SK-N-SH (cell line): ENCODE results near the gene GSTCD. TPM values are rescaled to one million over a fixed set of nuclear protein-coding genes. Genes with fewer than 3 reads are reported as not detected.

Experiments used
- CTCF ChIA-PET: fragments of 300-600, 350-600 bp; formaldehyde crosslinking; extraction: SDS; loops from one replicate; lab custom pipeline; 2021; lab: Yijun Ruan, JAX
- POLR2A ChIA-PET: fragments of 350-600 bp; sonication (Branson Sonifier 250); formaldehyde crosslinking; extraction: SDS; loops from one replicate; lab custom pipeline; 2020; ENCODE audit warnings: antibody characterized with exemption, inconsistent platforms; lab: Yijun Ruan, JAX
- DNase-seq: peaks from one replicate; pipeline ENCODE4 v3.0.0; 2012
- H2AFZ ChIP-seq: fragments of 200-600 bp; sonication (generic); 2 replicates; pipeline ENCODE4 v1.8.1; 2016; ENCODE audit warnings: antibody characterized with exemption, mild to moderate bottlenecking, low read depth
- H3F3A ChIP-seq: fragments of 200-600 bp; sonication (generic); replicated peaks from 2 replicates; pipeline ENCODE3; 2016; ENCODE audit warnings: antibody characterized with exemption, mild to moderate bottlenecking; ENCODE audit not compliant: insufficient read depth
- H3K27ac ChIP-seq, 2 experiments: fragments of 200-500 bp in 1 of 2; fragments of 200-600 bp in 1 of 2; sonication (Bioruptor generic) in 1 of 2; sonication (generic), shearing (Covaris generic) in 1 of 2; 2 replicates each; pipeline versions ENCODE4 v1.5.1 to v1.6.1; 2014 to 2016; ENCODE audit warnings: low read depth in 2 of 2, inconsistent platforms in 1 of 2, low read length in 1 of 2, mild to moderate bottlenecking in 1 of 2, mixed read lengths in 1 of 2
- H3K27me3 ChIP-seq: fragments of 200-600 bp; sonication (generic), shearing (Covaris generic); 2 replicates; pipeline ENCODE4 v1.6.1; 2016; ENCODE audit warnings: mixed run types; ENCODE audit not compliant: insufficient read depth
- H3K36me3 ChIP-seq, 2 experiments: fragments of 200-500 bp in 1 of 2; fragments of 200-600 bp in 1 of 2; sonication (Bioruptor generic) in 1 of 2; sonication (generic) in 1 of 2; replicated peaks in 1 of 2; 2 replicates each; pipeline versions ENCODE3 to v1.5.1; 2014 to 2016; ENCODE audit warnings: low read length in 1 of 2, mild to moderate bottlenecking in 1 of 2; ENCODE audit not compliant: insufficient read depth in 2 of 2, control insufficient read depth in 1 of 2
- H3K4me1 ChIP-seq, 2 experiments: fragments of 200-500 bp in 1 of 2; fragments of 200-600 bp in 1 of 2; sonication (Bioruptor generic) in 1 of 2; sonication (generic), shearing (Covaris generic) in 1 of 2; 2 replicates each; pipeline versions ENCODE4 v1.5.1 to v1.6.1; 2014 to 2016; ENCODE audit warnings: low read depth in 1 of 2, low read length in 1 of 2, mixed run types in 1 of 2; ENCODE audit not compliant: insufficient read depth in 2 of 2, control insufficient read depth in 1 of 2
- H3K4me2 ChIP-seq: fragments of 200-600 bp; sonication (generic), shearing (Covaris generic); 2 replicates; pipeline ENCODE4 v1.6.1; 2017; ENCODE audit warnings: mixed run types
- H3K4me3 ChIP-seq, 2 experiments: fragments of 200-500 bp in 1 of 2; fragments of 200-600 bp in 1 of 2; sonication (Bioruptor generic) in 1 of 2; sonication (generic), shearing (Covaris generic) in 1 of 2; 2 replicates each; pipeline versions ENCODE4 v1.5.1 to v1.8.1; 2014 to 2016; ENCODE audit warnings: low read depth in 2 of 2, inconsistent platforms in 1 of 2, low read length in 1 of 2, mild to moderate bottlenecking in 1 of 2, mixed read lengths in 1 of 2, moderate library complexity in 1 of 2
- H3K79me2 ChIP-seq: fragments of 200-600 bp; sonication (generic); 2 replicates; pipeline ENCODE4 v1.8.1; 2017; ENCODE audit warnings: mild to moderate bottlenecking; ENCODE audit not compliant: insufficient read depth
- H3K9ac ChIP-seq: fragments of 200-600 bp; sonication (generic); 2 replicates; pipeline ENCODE4 v1.6.1; 2017; ENCODE audit warnings: mixed run types
- H3K9me2 ChIP-seq: fragments of 200-600 bp; sonication (generic); 2 replicates; pipeline ENCODE4 v1.6.1; 2017; ENCODE audit warnings: mixed run types
- H3K9me3 ChIP-seq: fragments of 200-600 bp; sonication (generic); 2 replicates; pipeline ENCODE4 v1.6.1; 2017; ENCODE audit warnings: mixed run types, mild to moderate bottlenecking, moderate library complexity
- H4K20me1 ChIP-seq: fragments of 200-600 bp; sonication (generic); 2 replicates; pipeline ENCODE4 v1.6.1; 2017; ENCODE audit warnings: mild to moderate bottlenecking, mixed run types; ENCODE audit not compliant: insufficient read depth
- CTCF ChIP-seq: fragments of 200-600 bp; sonication (generic); IDR thresholded peaks from 2 replicates; pipeline ENCODE4 v1.6.1; 2017; ENCODE audit warnings: antibody characterized with exemption, mild to moderate bottlenecking, moderate library complexity
- EP300 ChIP-seq, 2 experiments: IDR thresholded peaks; 2 replicates each; pipeline versions ENCODE4 v1.4.0 to v1.6.1; 2012; ENCODE audit warnings: borderline replicate concordance in 1 of 2, low read depth in 1 of 2, low read length in 1 of 2
- GABPA ChIP-seq: IDR thresholded peaks from 2 replicates; pipeline ENCODE4 v1.4.0; 2012; ENCODE audit warnings: low read depth, mild to moderate bottlenecking
- MEF2A ChIP-seq: IDR thresholded peaks from 2 replicates; pipeline ENCODE4 v1.4.0; 2012; ENCODE audit warnings: low read depth, borderline replicate concordance
- POLR2AphosphoS5 ChIP-seq: IDR thresholded peaks from 2 replicates; pipeline ENCODE4 v1.6.1; 2012; ENCODE audit warnings: low read depth, low read length
- RAD21 ChIP-seq: IDR thresholded peaks from 2 replicates; pipeline ENCODE4 v1.6.1; 2012; ENCODE audit warnings: mild to moderate bottlenecking, low read length
- REST ChIP-seq: IDR thresholded peaks from 2 replicates; pipeline ENCODE4 v1.6.1; 2012; ENCODE audit warnings: mild to moderate bottlenecking, low read depth, low read length, moderate library complexity
- RFX5 ChIP-seq: IDR thresholded peaks from 2 replicates; pipeline ENCODE4 v1.6.1; 2012; ENCODE audit warnings: mild to moderate bottlenecking, improper control_type of control experiment, low read length
- USF2 ChIP-seq: fragments of 150-350 bp; IDR thresholded peaks from 2 replicates; pipeline ENCODE4 v1.6.1; 2017; ENCODE audit warnings: antibody characterized with exemption, low read length, low read depth, borderline replicate concordance
- YY1 ChIP-seq: IDR thresholded peaks from 2 replicates; pipeline ENCODE4 v1.4.0; 2012; ENCODE audit warnings: low read depth, mild to moderate bottlenecking
- WGBS: methylation state at CpG from one replicate; pipeline ENCODE4 v1.1.6; 2017; ENCODE audit warnings: low lambda C conversion rate; 5-methylcytosine and 5-hydroxymethylcytosine counted together
- polyA plus RNA-seq, 3 experiments: library from polyadenylated mRNA; depleted of rRNA; stranded (reverse); fragments of >200 nt; gene quantifications; 2 replicates each; pipeline ENCODE4 v1.2.3, GENCODE V29; 2012

The GSTCD gene
- polyA plus RNA-seq, 1 of the 3 experiments (the other 2 are of a cell fraction): 4.8 TPM

- no peak for DNase-seq
- H3K4me3 ChIP-seq: no peak overlapping the region
- no peaks in the 10 kb centered on the region for H4K20me1 ChIP-seq
- TF ChIP-seq REST (no peak), EP300 (IDR thresholded peaks at IDR 0.05; ENCODE audit: borderline replicate concordance in 1 of 2, low read depth in 1 of 2, low read length in 1 of 2) (no peak)
- no peak overlapping the region for H3K9ac ChIP-seq
- no peaks in the 10 kb centered on the region for H3K9me3 ChIP-seq
- no peaks in the 10 kb centered on the region for H3K4me1 ChIP-seq
- no peaks in the 10 kb centered on the region for H3F3A ChIP-seq
- ChIA-PET POLR2A (no interaction called here), CTCF (no interaction called here)
- H3K27me3 ChIP-seq: no peaks in the 10 kb centered on the region
- H3K9me2 ChIP-seq: no peaks in the 10 kb centered on the region
- H3K4me2 ChIP-seq: no peak overlapping the region
- H3K79me2 ChIP-seq: no peaks in the 10 kb centered on the region
- WGBS: 88% methylated on average over 5 of the region's 5 CpGs
- no peak overlapping the region for H2AFZ ChIP-seq
- H3K27ac ChIP-seq: no peak overlapping the region
- peaks cover 0 to 5% of the 10 kb centered on the region in 2 experiments for H3K36me3 ChIP-seq
Measured at GRCh38 chr4:105840426-105841174, 132.0 kb downstream of the GSTCD start.

GRCh38 chr4:105843941-105844340, 135.4 kb downstream of the GSTCD start:
- WGBS: 85% methylated on average over 2 of the region's 2 CpGs
- Histone ChIP-seq H3K9me3 (no peaks in the 10 kb centered on the region), H3K4me2 (no peak overlapping the region), H3K27me3 (no peaks in the 10 kb centered on the region), H3K9me2 (no peaks in the 10 kb centered on the region), H3K4me1 (no peaks in the 10 kb centered on the region), H3K36me3 (peaks cover 0 to 3% of the 10 kb centered on the region in 2 experiments), H2AFZ (no peak overlapping the region), H3K27ac (no peak overlapping the region; a peak in 1 of 4 replicates), H4K20me1 (no peaks in the 10 kb centered on the region), H3K4me3 (no peak overlapping the region), H3K79me2 (no peaks in the 10 kb centered on the region), H3F3A (no peaks in the 10 kb centered on the region), H3K9ac (no peak overlapping the region)
- DNase-seq: no peak
- ChIA-PET CTCF (interaction anchor here (0.7 kb wide), 1 partner anchor 862 kb away, joined by 3 read pairs; no protein-coding TSS in a partner anchor), POLR2A (no interaction called here)
- TF ChIP-seq POLR2AphosphoS5 (no peak), USF2 (no peak), RAD21 (no peak), GABPA (no peak), MEF2A (no peak), RFX5 (no peak), CTCF (no peak), YY1 (no peak)
